PC-3 (cell line): ENCODE results near the gene MTMR4. TPM values are rescaled to one million over a fixed set of nuclear protein-coding genes. Genes with fewer than 3 reads are reported as not detected.
"Not testable (repeated sequence)": the region's sequence is repeated elsewhere in the genome, so short reads cannot be mapped to it uniquely, and the experiment has no call there.

Experiments used
- ATAC-seq: fragments of 200-7000 bp; cut with Tn5 transposase; 2 replicates; pipeline ENCODE4 v1.9.1; 2020; ENCODE audit warnings: mild to moderate bottlenecking, moderate library complexity
- BruUV-seq: library from RNA; stranded (reverse); fragments of 400-500 nt; replicated peaks from 2 replicates; lab custom pipeline; 2021; lab: Mats Ljungman, UMichigan
- CTCF ChIA-PET: fragments of 300-600 bp; sonication (Branson Sonifier 250); formaldehyde crosslinking; loops from one replicate; lab custom pipeline; 2022; ENCODE audit warnings: antibody characterized with exemption; lab: Charles Lee
- POLR2A ChIA-PET: fragments of 300-600 bp; sonication (Branson Sonifier 250); formaldehyde crosslinking; loops from one replicate; lab custom pipeline; 2022; ENCODE audit warnings: antibody characterized with exemption; ENCODE audit not compliant: unreplicated experiment; lab: Charles Lee
- DNase-seq: peaks from one replicate; pipeline ENCODE4 v3.0.0-alpha.2; 2015
- H2AFZ ChIP-seq: fragments of 300-600 bp; sonication (generic); 2 replicates; pipeline ENCODE4 v1.6.0; 2016; ENCODE audit warnings: antibody characterized with exemption, low read length
- H3F3A ChIP-seq: fragments of 300-600 bp; sonication (generic); one replicate; pipeline ENCODE4 v1.6.0; 2017; ENCODE audit warnings: antibody characterized with exemption, low read length, control low read depth, mild to moderate bottlenecking; ENCODE audit not compliant: unreplicated experiment
- H3K27ac ChIP-seq: fragments of 300-600 bp; sonication (generic); 2 replicates; pipeline ENCODE4 v1.5.1; 2016; ENCODE audit warnings: mild to moderate bottlenecking, low read length
- H3K27me3 ChIP-seq: fragments of 300-600 bp; sonication (generic); 2 replicates; pipeline ENCODE4 v1.6.1; 2016; ENCODE audit warnings: low read length, mixed read lengths
- H3K36me3 ChIP-seq: fragments of 300-600 bp; sonication (generic); 2 replicates; pipeline ENCODE4 v1.6.1; 2016; ENCODE audit warnings: low read depth, mixed run types, low read length, mixed read lengths
- H3K4me1 ChIP-seq: fragments of 300-600 bp; sonication (generic); 2 replicates; pipeline ENCODE4 v1.5.1; 2016; ENCODE audit warnings: low read length; ENCODE audit not compliant: insufficient read depth
- H3K4me2 ChIP-seq: fragments of 300-600 bp; sonication (generic); 2 replicates; pipeline ENCODE4 v1.6.0; 2016; ENCODE audit warnings: low read length
- H3K4me3 ChIP-seq: fragments of 300-600 bp; sonication (generic); 2 replicates; pipeline ENCODE4 v1.5.1; 2016; ENCODE audit warnings: mild to moderate bottlenecking, low read length, mixed read lengths
- H3K79me2 ChIP-seq: fragments of 300-600 bp; sonication (generic); 2 replicates; pipeline ENCODE4 v1.6.1; 2017; ENCODE audit warnings: low read length, mixed read lengths
- H3K9ac ChIP-seq: fragments of 300-600 bp; sonication (generic); 2 replicates; pipeline ENCODE4 v1.6.0; 2016; ENCODE audit warnings: mild to moderate bottlenecking, low read length
- H3K9me2 ChIP-seq: fragments of 300-600 bp; sonication (generic); replicated peaks from 2 replicates; pipeline ENCODE4 v1.6.1; 2016; ENCODE audit warnings: mixed run types, low read length, mixed read lengths
- H3K9me3 ChIP-seq: fragments of 300-600 bp; sonication (generic); 2 replicates; pipeline ENCODE4 v1.6.1; 2016; ENCODE audit warnings: low read length, mixed read lengths
- H4K20me1 ChIP-seq: fragments of 300-600 bp; sonication (generic); 2 replicates; pipeline ENCODE4 v1.6.1; 2016; ENCODE audit warnings: low read length, mixed read lengths
- CTCF ChIP-seq: fragments of 300-600 bp; sonication (generic); conservative IDR thresholded peaks from 2 replicates; pipeline ENCODE4 v1.5.1; 2017; ENCODE audit warnings: antibody characterized with exemption, low read depth, mild to moderate bottlenecking, low read length
- EZH2 ChIP-seq: fragments of 300-600 bp; sonication (generic); IDR thresholded peaks from one replicate; pipeline ENCODE4 v1.6.1; 2017; ENCODE audit warnings: antibody characterized with exemption, mild to moderate bottlenecking, low read length; ENCODE audit not compliant: unreplicated experiment
- EZH2phosphoT487 ChIP-seq: fragments of 300-600 bp; sonication (generic); IDR thresholded peaks from 2 replicates; pipeline ENCODE4 v1.6.1; 2018; ENCODE audit warnings: mild to moderate bottlenecking, antibody characterized with exemption, low read length, borderline replicate concordance
- intact Hi-C: fragments of 100-400 bp; cut with micrococcal nuclease; formaldehyde crosslinking; loops from 2 replicates; pipeline ENCODE4 v1.9.0; 2023
- total RNA-seq: library from RNA; depleted of rRNA; stranded (reverse); fragments of >200 nt; gene quantifications from 2 replicates; pipeline ENCODE4 v1.2.3, GENCODE V29; 2014

MTMR4 gene
- total RNA-seq, 1 experiment from 2014 or later = 48.7 TPM

- TF ChIP-seq CTCF (no peak), EZH2 (no peak), EZH2phosphoT487 (no peak)
- no peaks in the 10 kb centered on the region for H3F3A ChIP-seq
- H3K9ac ChIP-seq = no peak within 1 kb of the TSS
- CTCF ChIA-PET = no interaction called here
- no TSS peak for BruUV-seq
- H3K36me3 ChIP-seq = peaks cover 20% of the 10 kb centered on the region
- H2AFZ ChIP-seq = no peak within 1 kb of the TSS
- no peaks in the 10 kb centered on the region for H3K9me3 ChIP-seq
- no peaks in the 10 kb centered on the region for H3K27me3 ChIP-seq
- no peak within 1 kb of the TSS for H3K4me2 ChIP-seq
- H3K9me2 ChIP-seq = no peaks in the 10 kb centered on the region
- no peak within 1 kb of the TSS for H3K27ac ChIP-seq
- ATAC-seq = no peak
- no peak for DNase-seq
- no peaks in the 10 kb centered on the region for H3K79me2 ChIP-seq
- H4K20me1 ChIP-seq = no peaks in the 10 kb centered on the region
- H3K4me3 ChIP-seq = no peak within 1 kb of the TSS
- intact Hi-C loops = no loop called here
- H3K4me1 ChIP-seq = peaks cover 3% of the 10 kb centered on the region
- POLR2A ChIA-PET = no interaction called here
Measured at GRCh38 chr17:58487589-58488427, 26.6 kb downstream of the MTMR4 start, which contains the start of gene HSF5. Gene HSF5, minus strand, starts transcription at chr17:58488408. Its CDS starts 134 bp downstream, at chr17:58488274.

- no peaks in the 10 kb centered on the region for H3K79me2 ChIP-seq
- ATAC-seq = no peak
- H3K4me1 ChIP-seq = no peaks in the 10 kb centered on the region
- no peaks in the 10 kb centered on the region for H3K9me3 ChIP-seq
- H3K4me3 ChIP-seq = no peak overlapping the region
- DNase-seq = no peak
- H3K4me2 ChIP-seq = no peak overlapping the region
- no peaks in the 10 kb centered on the region for H3K27me3 ChIP-seq
- no peak overlapping the region for H2AFZ ChIP-seq
- ChIA-PET CTCF (no interaction called here), POLR2A (no interaction called here)
- H3F3A ChIP-seq = no peaks in the 10 kb centered on the region
- no peaks in the 10 kb centered on the region for H4K20me1 ChIP-seq
- no TSS peak for BruUV-seq
- H3K9ac ChIP-seq = no peak overlapping the region
- no peaks in the 10 kb centered on the region for H3K9me2 ChIP-seq
- no peaks in the 10 kb centered on the region for H3K36me3 ChIP-seq
- TF ChIP-seq CTCF = no peak
- no peak overlapping the region for H3K27ac ChIP-seq
- intact Hi-C loops = no loop called here
Measured at GRCh38 chr17:58484600-58484999, 29.8 kb downstream of the MTMR4 start.

GRCh38 chr17:58481798-58482197 is 32.6 kb downstream of the MTMR4 start:
- H3K9me2 ChIP-seq, POLR2A ChIA-PET, H3K27ac ChIP-seq, H3K4me2 ChIP-seq, intact Hi-C loops, H3K4me1 ChIP-seq, H3K79me2 ChIP-seq, CTCF ChIA-PET, H3F3A ChIP-seq, ATAC-seq, H3K36me3 ChIP-seq, H3K4me3 ChIP-seq, H3K9me3 ChIP-seq, DNase-seq, H3K27me3 ChIP-seq, H3K9ac ChIP-seq, H4K20me1 ChIP-seq, H2AFZ ChIP-seq, BruUV-seq: not testable (repeated sequence)
